ENCODE measurements around the gene CSNK2A3.

DNA sequence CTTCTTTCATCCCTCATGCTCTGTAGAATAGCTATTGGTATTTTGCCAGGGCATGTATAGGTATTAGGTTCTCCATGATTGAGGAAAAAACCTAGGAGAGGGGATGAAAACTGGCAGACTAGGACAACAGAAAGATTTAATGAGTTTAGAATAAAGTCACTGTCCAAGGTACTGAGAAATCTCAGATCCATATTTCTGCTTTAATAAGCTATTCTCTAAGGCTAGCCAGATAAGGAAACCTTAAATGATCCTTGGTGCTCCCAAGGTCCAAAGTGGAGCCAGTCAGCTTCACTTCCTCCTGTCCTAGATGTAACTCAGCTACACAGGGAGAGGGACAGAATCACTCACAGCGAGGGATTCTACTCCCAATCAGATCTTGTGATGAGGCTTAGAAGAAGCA, 13.7 kb upstream of the CSNK2A3 start:
- TF ChIP-seq, protein P1, sequence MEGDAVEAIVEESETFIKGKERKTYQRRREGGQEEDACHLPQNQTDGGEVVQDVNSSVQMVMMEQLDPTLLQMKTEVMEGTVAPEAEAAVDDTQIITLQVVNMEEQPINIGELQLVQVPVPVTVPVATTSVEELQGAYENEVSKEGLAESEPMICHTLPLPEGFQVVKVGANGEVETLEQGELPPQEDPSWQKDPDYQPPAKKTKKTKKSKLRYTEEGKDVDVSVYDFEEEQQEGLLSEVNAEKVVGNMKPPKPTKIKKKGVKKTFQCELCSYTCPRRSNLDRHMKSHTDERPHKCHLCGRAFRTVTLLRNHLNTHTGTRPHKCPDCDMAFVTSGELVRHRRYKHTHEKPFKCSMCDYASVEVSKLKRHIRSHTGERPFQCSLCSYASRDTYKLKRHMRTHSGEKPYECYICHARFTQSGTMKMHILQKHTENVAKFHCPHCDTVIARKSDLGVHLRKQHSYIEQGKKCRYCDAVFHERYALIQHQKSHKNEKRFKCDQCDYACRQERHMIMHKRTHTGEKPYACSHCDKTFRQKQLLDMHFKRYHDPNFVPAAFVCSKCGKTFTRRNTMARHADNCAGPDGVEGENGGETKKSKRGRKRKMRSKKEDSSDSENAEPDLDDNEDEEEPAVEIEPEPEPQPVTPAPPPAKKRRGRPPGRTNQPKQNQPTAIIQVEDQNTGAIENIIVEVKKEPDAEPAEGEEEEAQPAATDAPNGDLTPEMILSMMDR (optimal IDR thresholded peaks at IDR 0.05 in 1 of 3, IDR thresholded peaks at IDR 0.05 in 1 of 3, conservative IDR thresholded peaks at IDR 0.05 in 1 of 3; ENCODE audit: extremely low read depth in 1 of 3, insufficient read depth in 2 of 3, low read length in 3 of 3): no peak
- no peak for TF ChIP-seq EZH2 (IDR thresholded peaks at IDR 0.05; ENCODE audit: low read length)

Data from keratinocyte (primary cell).